HUDEP-2 (cell line): ENCODE measurements around the gene PBX1.
"Not testable (repeated sequence)": the region's sequence is repeated elsewhere in the genome, so short reads cannot be mapped to it uniquely, and the experiment has no call there.

Experiments used
- DNase-seq, 76 experiments: peaks; one replicate each; lab custom pipeline; 2025; ENCODE audit not compliant: unreplicated experiment in 76 of 76; lab: John Stamatoyannopoulos, UW

Gene PBX1

GRCh38 chr1:164558461-164559341, at the start of gene PBX1:
PBX1 (plus strand) TSS chr1:164559184.
- peak in 75 of 76 experiments; percentile 6 to 91 (median 80) for DNase-seq

GRCh38 chr1:164510435-164510834, 48.5 kb upstream of the PBX1 start:
- no peak for DNase-seq

- no peak for DNase-seq
Observed at GRCh38 chr1:164511001-164511705, 47.8 kb upstream of the PBX1 start.

GRCh38 chr1:164515231-164515630, 43.8 kb upstream of the PBX1 start:
- no peak for DNase-seq

- DNase-seq: no peak
Observed at GRCh38 chr1:164515711-164516331, 43.2 kb upstream of the PBX1 start.

GRCh38 chr1:164516591-164516990, 42.4 kb upstream of the PBX1 start:
- DNase-seq: no peak

GRCh38 chr1:164518692-164519332, 40.2 kb upstream of the PBX1 start:
- DNase-seq: no peak

- DNase-seq: no peak
Observed at GRCh38 chr1:164519426-164519825, 39.6 kb upstream of the PBX1 start.

GRCh38 chr1:164524810-164525209, 34.2 kb upstream of the PBX1 start:
- peak in 2 of 76 experiments; percentile 5 to 19 for DNase-seq

GRCh38 chr1:164534863-164535610, 23.9 kb upstream of the PBX1 start:
- no peak for DNase-seq

- DNase-seq: not testable (repeated sequence)
Observed at GRCh38 chr1:164552463-164552988, 6.5 kb upstream of the PBX1 start.

- DNase-seq: no peak
Observed at GRCh38 chr1:164557270-164557669, 1.7 kb upstream of the PBX1 start.

GRCh38 chr1:164559342-164560051, 513 bp downstream of the PBX1 start:
- no peak for DNase-seq

GRCh38 chr1:164560121-164560541, 1.1 kb downstream of the PBX1 start:
- DNase-seq: no peak

- no peak for DNase-seq
Observed at GRCh38 chr1:164560556-164560955, 1.6 kb downstream of the PBX1 start.

- no peak for DNase-seq
Observed at GRCh38 chr1:164561007-164561406, 2.0 kb downstream of the PBX1 start.

GRCh38 chr1:164561472-164561871, 2.5 kb downstream of the PBX1 start:
- DNase-seq: no peak

GRCh38 chr1:164562061-164562460, 3.1 kb downstream of the PBX1 start:
- DNase-seq: no peak

GRCh38 chr1:164562511-164562910, 3.5 kb downstream of the PBX1 start:
- no peak for DNase-seq
